SK-N-SH treated with all-trans-retinoic acid at 6 μM for 48 hours (cell line): ENCODE results near the gene ATP6V0E1.

Experiments used
- CSDC2 ChIP-seq: fragments of 250-450 bp; sonication (Bioruptor Pico); IDR thresholded peaks from 2 replicates; pipeline ENCODE4 v1.5.0; 2020; ENCODE audit warnings: mild to moderate bottlenecking, moderate library complexity
- POU6F1 ChIP-seq: fragments of 250-450 bp; sonication (Bioruptor Pico); IDR thresholded peaks from 2 replicates; pipeline ENCODE4 v1.8.0; 2021; ENCODE audit warnings: low read depth, mild to moderate bottlenecking, moderate library complexity, borderline replicate concordance
- PPARA ChIP-seq: fragments of 250-450 bp; sonication (Bioruptor Pico); IDR thresholded peaks from 2 replicates; pipeline ENCODE4 v1.5.0; 2020; ENCODE audit warnings: mild to moderate bottlenecking, borderline replicate concordance
- RARB ChIP-seq: fragments of 250-450 bp; sonication (Bioruptor Pico); IDR thresholded peaks from 2 replicates; pipeline ENCODE4 v1.8.0; 2021; ENCODE audit warnings: mild to moderate bottlenecking, moderate library complexity
- ZFP3 ChIP-seq: fragments of 250-450 bp; sonication (Bioruptor Pico); IDR thresholded peaks from 2 replicates; pipeline ENCODE4 v1.5.0; 2020; ENCODE audit warnings: mild to moderate bottlenecking, moderate library complexity
- ZFP30 ChIP-seq: fragments of 450-650 bp; formaldehyde crosslinking; IDR thresholded peaks from 2 replicates; pipeline ENCODE4 v1.5.0; 2022; ENCODE audit warnings: mild to moderate bottlenecking, moderate library complexity
- TF ChIP-seq, protein P1 (sequence below): fragments of 250-450 bp; sonication (Bioruptor Pico); IDR thresholded peaks from 2 replicates; pipeline ENCODE4 v1.5.1; 2020; ENCODE audit warnings: low read depth, mild to moderate bottlenecking, moderate library complexity

DNA sequence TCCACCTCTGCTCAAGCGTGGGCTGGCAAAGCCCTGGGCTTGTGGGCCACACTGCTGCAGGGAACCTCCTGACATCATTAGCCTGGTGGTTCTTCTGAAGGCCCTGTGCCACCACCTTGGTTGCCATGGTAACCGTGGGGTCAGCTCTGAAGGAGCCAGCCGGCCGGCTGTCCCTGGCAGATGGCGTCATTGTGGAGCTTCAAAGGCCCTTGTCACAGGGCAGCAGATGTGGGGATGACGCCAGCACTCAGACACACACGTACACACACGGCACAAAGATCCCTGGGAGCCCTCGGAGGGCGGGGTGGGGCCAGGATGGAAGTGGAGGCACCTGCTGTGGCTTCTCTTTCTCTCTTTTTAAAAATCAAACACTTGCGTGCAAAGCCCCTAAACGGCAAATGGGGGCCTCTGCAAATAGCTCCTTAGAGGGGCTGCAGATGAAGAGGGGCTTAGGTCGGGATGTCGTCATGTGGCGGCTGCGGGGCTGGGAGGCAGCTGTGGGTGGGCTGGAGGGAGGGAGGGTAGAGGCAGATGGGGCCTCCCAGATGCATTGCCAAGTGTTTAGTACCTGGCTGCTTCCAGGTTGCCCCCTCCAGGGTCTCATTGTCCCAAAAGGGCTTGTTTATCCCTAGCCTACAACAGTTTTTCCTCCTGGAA is 43.8 kb upstream of the ATP6V0E1 start:
- TF ChIP-seq PPARA (CRISPR knock-in tag) (no peak), POU6F1 (no peak), CSDC2 (CRISPR knock-in tag) (no peak), ZFP30 (CRISPR knock-in tag) (no peak), ZFP3 (CRISPR knock-in tag) (no peak), RARB (no peak)
- TF ChIP-seq, protein P1, sequence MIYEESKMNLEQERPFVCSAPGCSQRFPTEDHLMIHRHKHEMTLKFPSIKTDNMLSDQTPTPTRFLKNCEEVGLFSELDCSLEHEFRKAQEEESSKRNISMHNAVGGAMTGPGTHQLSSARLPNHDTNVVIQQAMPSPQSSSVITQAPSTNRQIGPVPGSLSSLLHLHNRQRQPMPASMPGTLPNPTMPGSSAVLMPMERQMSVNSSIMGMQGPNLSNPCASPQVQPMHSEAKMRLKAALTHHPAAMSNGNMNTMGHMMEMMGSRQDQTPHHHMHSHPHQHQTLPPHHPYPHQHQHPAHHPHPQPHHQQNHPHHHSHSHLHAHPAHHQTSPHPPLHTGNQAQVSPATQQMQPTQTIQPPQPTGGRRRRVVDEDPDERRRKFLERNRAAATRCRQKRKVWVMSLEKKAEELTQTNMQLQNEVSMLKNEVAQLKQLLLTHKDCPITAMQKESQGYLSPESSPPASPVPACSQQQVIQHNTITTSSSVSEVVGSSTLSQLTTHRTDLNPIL (CRISPR knock-in tag): no peak
